HG03196 (cell line): ENCODE measurements around the gene GMDS.

Experiments used
- ATAC-seq: cut with Tn5 transposase; IDR thresholded peaks from one replicate; pipeline ENCODE4 v1.9.1; 2021; ENCODE audit not compliant: unreplicated experiment

The GMDS gene

GRCh38 chr6:2245103-2245876 lies at the start of gene GMDS:
Gene GMDS (minus strand): TSS chr6:2245605.
- peak; percentile 86 for ATAC-seq

- no peak for ATAC-seq
Observed at GRCh38 chr6:2285510-2285909, 40.1 kb upstream of the GMDS start.

DNA sequence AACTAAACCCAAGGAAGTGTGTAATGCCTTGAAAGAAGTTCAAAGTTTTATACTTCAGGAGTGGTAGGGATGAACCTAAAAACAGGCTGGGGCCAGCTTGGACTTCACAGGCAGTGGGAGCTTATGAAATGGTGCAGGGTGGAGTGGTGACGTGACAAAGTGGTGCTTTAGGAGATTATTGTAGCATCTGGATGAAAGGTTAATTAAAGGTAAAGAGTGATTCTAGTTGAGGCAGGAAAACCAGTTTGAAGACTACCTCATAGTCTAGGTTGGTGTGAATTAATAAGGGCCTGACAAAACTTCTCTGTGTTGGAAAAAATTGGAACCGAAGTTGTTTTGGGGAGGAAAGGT lies 30.5 kb upstream of the GMDS start:
- no peak for ATAC-seq

- ATAC-seq, result no peak
Observed at GRCh38 chr6:2274981-2275891, 29.8 kb upstream of the GMDS start.

DNA sequence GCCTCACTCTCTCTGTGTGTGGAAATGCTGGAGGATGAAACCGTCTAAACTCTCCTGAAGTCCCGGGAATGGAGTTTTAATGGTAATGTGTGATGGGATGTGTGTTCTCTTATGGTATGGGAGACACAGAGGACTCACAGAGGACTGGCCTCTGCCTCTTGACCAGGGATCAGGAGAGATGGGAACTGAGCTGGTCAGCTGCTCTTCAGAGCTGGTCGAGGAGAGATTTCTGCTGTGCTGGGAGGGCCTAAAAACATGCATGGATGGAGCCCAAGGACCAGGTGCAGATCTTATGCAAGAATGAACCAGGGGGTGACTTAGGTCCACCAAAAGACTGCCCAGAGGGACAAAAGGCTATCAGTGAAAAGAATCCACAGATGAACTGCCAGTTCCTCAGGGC lies 27.3 kb upstream of the GMDS start:
- ATAC-seq, result no peak

DNA sequence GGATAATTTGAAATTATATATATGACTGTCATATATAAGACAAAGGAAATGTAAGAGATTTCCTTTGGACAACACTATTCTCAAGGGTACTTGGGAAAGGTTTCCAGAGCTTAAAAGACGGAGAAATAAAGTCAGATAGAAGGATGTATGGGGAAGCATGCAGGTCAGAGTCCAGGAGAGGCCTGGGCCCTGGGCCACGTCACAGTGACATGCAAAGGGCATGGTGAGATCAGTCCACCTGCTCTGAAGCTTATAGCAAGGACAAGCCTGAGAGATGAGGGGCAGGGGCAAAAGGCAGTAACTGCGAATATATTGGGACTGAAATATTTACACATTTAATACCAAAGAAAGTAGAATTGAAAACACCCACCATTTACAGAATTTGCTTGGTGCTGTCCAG lies 24.6 kb upstream of the GMDS start:
- ATAC-seq, result no peak

DNA sequence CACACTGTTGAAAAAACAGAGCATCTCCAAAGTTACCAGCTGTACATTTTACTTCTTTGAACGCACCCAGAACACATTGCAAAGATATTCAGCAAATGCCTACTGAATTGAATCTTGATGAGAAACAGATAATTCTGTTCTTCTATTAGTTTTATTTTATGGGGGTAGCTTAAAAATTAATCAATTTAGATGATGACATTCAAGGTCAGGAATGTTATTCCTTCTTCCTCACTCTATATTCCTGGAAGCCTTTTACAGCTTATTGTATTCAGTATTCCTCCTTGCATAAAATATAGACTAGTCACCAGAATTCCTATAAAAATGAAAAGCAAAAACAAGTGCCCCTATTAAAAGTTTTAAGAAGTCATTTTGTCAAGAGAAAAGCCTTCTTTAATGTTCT lies 21.4 kb upstream of the GMDS start:
- ATAC-seq, result no peak

- no peak for ATAC-seq
Observed at GRCh38 chr6:2266031-2266795, 20.8 kb upstream of the GMDS start.

DNA sequence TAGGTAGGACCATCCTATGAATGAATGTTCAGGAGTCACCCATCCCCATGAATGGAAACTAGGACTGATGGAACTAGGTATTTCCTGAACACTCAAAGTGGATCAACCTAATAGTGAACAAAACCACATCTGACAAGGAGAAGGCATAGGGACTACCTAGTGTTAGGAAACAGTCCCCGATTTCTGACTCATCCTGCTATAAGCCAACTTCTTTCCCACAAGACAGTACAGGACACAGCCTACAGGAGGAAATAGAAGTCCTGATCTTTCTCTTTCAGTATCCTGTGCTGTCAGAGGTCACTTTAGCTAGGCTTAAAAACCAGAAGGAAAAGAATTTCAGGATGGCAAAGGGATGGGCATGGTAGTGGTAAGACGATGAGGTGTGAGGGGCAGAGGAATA lies 19.5 kb upstream of the GMDS start:
- no peak for ATAC-seq

- no peak for ATAC-seq
Observed at GRCh38 chr6:2263896-2264295, 18.5 kb upstream of the GMDS start.

DNA sequence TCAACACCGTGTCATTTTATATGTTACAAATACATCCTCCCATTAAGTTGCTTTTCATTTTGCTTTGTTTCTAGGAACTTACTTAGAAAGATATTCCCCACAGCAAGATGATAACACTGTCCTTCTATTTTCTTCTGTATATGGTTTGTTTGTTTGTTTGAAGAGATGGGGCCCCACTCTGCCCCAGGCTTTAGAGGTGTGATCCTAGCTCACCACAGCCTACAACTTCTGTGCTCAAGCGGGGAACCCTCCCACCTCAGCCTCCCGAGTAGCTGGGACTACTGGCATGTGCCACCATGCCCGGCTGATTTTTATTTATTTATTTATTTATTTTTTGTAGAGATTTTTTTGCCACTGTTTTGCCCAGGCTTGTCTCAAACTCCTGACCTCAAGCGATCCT lies 14.2 kb upstream of the GMDS start:
- no peak for ATAC-seq

DNA sequence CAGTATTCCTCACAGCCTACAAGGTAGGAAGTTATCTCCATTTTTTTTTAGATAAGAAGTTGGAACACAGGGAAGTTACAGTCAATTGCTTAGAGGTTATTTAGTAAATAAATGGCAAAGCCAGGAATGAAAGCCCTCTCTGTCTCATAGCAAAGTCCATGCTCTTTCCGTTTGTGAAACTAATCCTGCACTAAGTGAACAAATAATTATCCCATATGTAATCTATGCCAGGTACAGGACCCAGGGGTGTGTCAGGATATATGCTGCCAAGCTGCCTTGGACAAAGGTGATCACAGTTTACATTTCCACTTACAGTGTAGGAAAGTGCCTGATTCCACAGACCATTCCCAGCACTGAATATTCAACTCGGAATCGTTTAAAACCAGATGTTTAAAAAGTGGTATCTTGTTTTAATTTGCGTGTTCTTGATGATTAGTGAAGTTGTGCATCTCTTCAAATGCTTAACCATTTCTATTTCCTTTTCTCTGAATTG lies 13.6 kb upstream of the GMDS start:
- ATAC-seq, result no peak

DNA sequence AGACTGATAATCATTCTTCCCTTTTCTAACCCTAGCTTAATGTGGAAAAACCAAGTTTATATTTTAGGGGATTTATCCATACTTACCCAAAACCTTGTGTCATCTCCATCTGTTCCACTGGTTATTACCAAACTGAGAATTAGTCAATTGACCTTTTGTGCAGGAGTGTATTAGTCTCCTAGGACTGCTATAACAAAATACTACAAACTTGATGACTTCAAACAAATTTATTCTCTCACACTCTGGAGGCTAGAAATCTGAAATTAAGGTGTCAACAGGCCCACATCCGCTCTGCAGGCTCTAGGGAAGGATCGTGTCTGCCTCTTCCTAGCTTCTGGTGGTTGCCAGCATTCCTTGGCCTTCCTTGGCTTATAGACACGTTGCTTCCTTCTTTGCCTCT lies 12.7 kb upstream of the GMDS start:
- ATAC-seq, result no peak

GRCh38 chr6:2257363-2257762 lies 12.0 kb upstream of the GMDS start:
- ATAC-seq, result no peak

DNA sequence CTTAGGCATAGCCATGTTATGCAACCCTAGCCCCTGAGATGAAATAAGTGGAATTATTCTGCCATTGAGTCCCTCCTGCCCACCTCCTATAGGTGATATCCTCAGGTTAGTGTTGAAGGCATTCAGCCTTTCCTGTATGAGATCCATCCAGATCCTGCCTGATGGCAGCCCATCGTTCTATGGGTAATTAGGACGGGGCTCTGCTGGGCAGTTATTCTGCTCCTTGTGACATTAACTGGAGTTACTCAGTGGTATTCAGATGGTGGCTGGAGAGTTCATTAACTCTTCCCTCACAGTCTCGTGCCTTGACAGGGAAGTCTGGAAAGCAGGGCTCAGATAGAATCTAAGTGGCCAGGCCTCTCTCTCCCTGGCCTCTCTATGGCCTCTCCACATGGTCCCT lies 9.3 kb upstream of the GMDS start:
- ATAC-seq, result no peak

- no peak for ATAC-seq
Observed at GRCh38 chr6:2249126-2249525, 3.7 kb upstream of the GMDS start.

DNA sequence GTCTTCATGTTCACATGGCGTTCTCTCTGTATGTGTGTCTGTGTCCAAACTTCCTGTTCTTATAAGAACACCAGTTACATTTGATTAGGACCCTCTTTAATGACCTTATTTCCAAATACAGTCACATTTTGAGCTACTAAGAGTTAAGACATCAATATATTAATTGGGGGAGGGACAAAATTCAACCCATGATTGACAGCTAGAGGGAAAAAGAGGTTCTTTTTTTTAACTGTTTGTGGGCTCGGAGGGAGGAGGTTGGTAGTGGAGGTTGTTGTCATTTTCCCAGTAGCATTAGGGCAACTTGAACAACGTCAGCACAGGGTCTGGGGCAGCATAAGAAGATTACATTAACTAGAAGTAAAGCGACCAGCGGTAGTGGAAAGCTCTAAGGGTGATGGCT lies 2.3 kb upstream of the GMDS start:
- ATAC-seq, result no peak

- ATAC-seq, result peak; percentile 15
Observed at GRCh38 chr6:2245877-2246863, 765 bp upstream of the GMDS start.

DNA sequence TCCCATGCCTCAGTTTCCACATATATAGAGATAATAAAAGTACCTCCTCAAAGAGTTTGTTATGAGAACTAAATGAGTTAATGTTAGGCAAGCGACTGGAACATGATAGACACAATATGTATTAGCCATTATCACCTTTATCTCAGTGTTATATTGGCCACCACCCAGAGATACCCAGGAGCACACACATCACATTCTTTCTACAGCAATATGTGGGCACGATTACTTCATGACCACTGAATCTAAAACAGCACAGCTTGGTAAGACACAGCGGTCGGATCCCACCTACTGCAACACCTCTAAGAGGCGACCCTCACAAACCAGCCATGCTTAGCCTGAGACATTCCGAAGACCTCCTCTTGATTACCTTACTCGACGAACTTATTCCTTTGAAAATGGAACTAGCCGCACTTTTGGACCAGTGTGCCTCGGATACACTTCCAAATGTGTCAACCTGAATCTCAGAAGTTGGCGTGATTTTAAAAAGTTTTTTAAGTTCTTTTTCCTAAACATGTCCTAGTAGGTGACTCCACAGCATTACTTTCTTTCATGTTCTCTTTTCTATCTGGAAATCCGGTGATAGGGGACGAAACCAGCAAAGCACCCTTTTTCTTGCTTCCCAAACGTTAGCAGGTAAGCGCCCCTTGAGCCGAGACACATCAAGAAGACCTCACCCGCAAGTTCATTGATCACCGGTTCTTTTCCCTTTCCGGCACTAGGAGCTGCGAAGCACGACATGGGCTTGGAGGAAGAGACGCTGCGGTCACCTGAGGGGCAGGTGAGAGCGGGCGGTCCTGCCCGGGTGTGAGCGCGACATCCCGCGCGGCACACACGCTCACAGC lies 923 bp downstream of the GMDS start:
- ATAC-seq, result no peak
